ENCODE measurements around the gene FGF18. TPM values are rescaled to one million over a fixed set of nuclear protein-coding genes. Genes with fewer than 3 reads are reported as not detected.

FGF18 gene
- total and polyA plus RNA-seq, 10 of the 15 experiments (the other 5 are each of a cell fraction or from before 2014, with no cell fraction given): 0.03 to 0.10 (median 0.06) TPM; not detected in 5

DNA sequence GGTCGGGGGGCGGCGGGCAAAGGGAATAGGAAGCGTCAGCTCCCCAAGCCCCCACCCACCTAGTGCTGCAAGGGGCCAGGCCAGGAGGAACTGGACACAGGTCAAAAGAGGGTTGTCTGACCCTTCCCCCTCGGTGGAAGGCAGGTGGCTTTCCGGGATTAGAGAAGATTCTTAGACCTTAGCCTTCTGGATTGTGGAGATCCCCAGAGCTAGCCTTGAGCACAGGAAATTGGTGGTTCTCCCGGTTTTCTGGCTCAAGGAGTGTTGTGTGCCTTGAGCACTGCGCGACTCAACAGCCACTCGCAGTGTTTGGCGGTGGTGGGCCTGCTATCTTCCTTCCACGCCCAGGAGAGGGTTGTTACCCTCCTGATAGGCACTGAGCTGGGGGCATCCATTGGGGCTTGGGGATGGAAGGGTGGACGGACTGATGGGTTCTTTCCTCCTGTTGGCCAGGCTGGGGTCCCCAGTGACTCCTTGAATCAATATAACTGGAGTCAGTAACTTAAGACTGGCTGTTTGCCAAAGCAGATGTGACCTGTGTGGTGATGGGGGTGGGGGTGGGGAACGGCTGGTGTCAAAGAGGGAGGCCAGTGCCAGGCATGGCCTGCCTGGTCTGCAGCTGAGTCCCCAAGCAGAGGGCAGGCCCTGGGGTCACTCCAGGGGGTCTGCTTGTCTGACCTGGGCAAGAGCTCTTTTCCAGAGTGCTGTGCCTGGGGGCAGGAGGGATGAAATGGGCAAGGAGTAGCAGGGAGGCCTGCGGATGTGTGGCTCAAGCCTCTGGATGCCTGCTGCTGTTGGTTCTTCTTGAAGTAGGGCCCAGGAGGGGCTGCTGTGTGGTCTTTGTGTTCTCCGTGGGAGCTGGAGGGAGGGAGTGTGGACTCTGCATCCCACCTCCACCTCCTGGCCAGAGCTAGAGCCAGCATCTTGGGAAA lies 2.1 kb downstream of the FGF18 start:
- WGBS (ENCODE audit: insufficient coverage, insufficient replicate concordance, low lambda C conversion rate, missing lambda C conversion rate): 66% methylated on average over 16 of the region's 16 CpGs
- no peaks in the 10 kb centered on the region for H3K79me2 ChIP-seq (ENCODE audit: control insufficient read depth, insufficient read depth, low read length)
- no peaks in the 10 kb centered on the region for H3K36me3 ChIP-seq (ENCODE audit: control insufficient read depth in 2 of 2, insufficient read depth in 2 of 2, low read length in 1 of 2)
- no peaks in the 10 kb centered on the region for H4K20me1 ChIP-seq (ENCODE audit: control insufficient read depth, insufficient read depth)
- CTCF ChIA-PET: interaction anchor here (0.6 kb wide), 1 partner anchor 812 kb away, joined by 4 read pairs; no protein-coding TSS in a partner anchor
- in situ Hi-C loops (cut with MboI) (loop anchor here (25.0 kb wide), 1 partner anchor 866 kb away; the partner anchor contains the start of gene UBTD2), intact Hi-C loops (cut with micrococcal nuclease; ENCODE audit: unreplicated experiment) (loop anchor here (10.0 kb wide), 1 partner anchor 183 kb away; no protein-coding TSS in a partner anchor)
- H3K4me2 ChIP-seq (ENCODE audit: control insufficient read depth, insufficient read depth): no peak overlapping the region
- H3K27me3 ChIP-seq (replicated peaks in 1 of 2; ENCODE audit: control insufficient read depth in 2 of 2, insufficient read depth in 2 of 2, low read length in 1 of 2): peaks cover 4 to 5% of the 10 kb centered on the region in 2 experiments; a peak in 3 of 4 replicates
- ATAC-seq (no peak), FAIRE-seq (no peak), DNase-seq (ENCODE audit: low read depth, low spot score) (no peak)
- H3K27ac ChIP-seq (ENCODE audit: control insufficient read depth, insufficient read depth): no peak overlapping the region
- BruUV-seq (replicated peaks): no TSS peak
- RAD21 ChIA-PET (ENCODE audit: unreplicated experiment): no interaction called here
- H3K4me1 ChIP-seq (ENCODE audit: control insufficient read depth, insufficient read depth, low read length): peaks cover 7% of the 10 kb centered on the region
- H3K4me3 ChIP-seq: no peak overlapping the region
- POLR2A ChIA-PET: interaction anchor here (0.6 kb wide), 1 partner anchor 270 kb away, joined by 3 read pairs; no protein-coding TSS in a partner anchor
- no peak overlapping the region for H3K9ac ChIP-seq (ENCODE audit: control insufficient read depth, insufficient read depth, low read length)
- no peak for TF ChIP-seq NRF1 (conservative IDR thresholded peaks at IDR 0.05; ENCODE audit: low read depth, low read length)
- no peak for TF ChIP-seq JUND (IDR thresholded peaks at IDR 0.05; ENCODE audit: low read depth, low read length)
- no peak for TF ChIP-seq TCF3 (IDR thresholded peaks at IDR 0.05; ENCODE audit: borderline replicate concordance, insufficient read depth, low read depth, low read length)
- TF ChIP-seq MYC (IDR thresholded peaks at IDR 0.05; ENCODE audit: insufficient read depth, insufficient read length, insufficient replicate concordance, low read length, severe bottlenecking): no peak
- TF ChIP-seq, protein P1, sequence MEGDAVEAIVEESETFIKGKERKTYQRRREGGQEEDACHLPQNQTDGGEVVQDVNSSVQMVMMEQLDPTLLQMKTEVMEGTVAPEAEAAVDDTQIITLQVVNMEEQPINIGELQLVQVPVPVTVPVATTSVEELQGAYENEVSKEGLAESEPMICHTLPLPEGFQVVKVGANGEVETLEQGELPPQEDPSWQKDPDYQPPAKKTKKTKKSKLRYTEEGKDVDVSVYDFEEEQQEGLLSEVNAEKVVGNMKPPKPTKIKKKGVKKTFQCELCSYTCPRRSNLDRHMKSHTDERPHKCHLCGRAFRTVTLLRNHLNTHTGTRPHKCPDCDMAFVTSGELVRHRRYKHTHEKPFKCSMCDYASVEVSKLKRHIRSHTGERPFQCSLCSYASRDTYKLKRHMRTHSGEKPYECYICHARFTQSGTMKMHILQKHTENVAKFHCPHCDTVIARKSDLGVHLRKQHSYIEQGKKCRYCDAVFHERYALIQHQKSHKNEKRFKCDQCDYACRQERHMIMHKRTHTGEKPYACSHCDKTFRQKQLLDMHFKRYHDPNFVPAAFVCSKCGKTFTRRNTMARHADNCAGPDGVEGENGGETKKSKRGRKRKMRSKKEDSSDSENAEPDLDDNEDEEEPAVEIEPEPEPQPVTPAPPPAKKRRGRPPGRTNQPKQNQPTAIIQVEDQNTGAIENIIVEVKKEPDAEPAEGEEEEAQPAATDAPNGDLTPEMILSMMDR (IDR thresholded peaks at IDR 0.05 in 2 of 3, conservative IDR thresholded peaks at IDR 0.05 in 1 of 3; ENCODE audit: control insufficient read depth in 2 of 3, extremely low read depth in 1 of 3, insufficient read depth in 1 of 3, low read depth in 3 of 3, low read length in 3 of 3): no peak
- TF ChIP-seq ZNF274 (IDR thresholded peaks at IDR 0.05; ENCODE audit: insufficient read depth, insufficient read length): no peak
- TF ChIP-seq CHD4 (IDR thresholded peaks at IDR 0.05): no peak
- H2AFZ ChIP-seq (ENCODE audit: control insufficient read depth, low read depth, low read length): no peak overlapping the region
- no peaks in the 10 kb centered on the region for H3K9me3 ChIP-seq (replicated peaks; ENCODE audit: control insufficient read depth, insufficient read depth, low read length)
- SMC1A ChIA-PET (ENCODE audit: uncharacterized antibody, unreplicated experiment): interaction anchor here (1.1 kb wide), 1 partner anchor 9 kb away, joined by 3 read pairs; no protein-coding TSS in a partner anchor
